GM18909 (cell line): ENCODE data around the gene ANO6.

Source experiments
- ATAC-seq: cut with Tn5 transposase; IDR thresholded peaks from one replicate; pipeline ENCODE4 v1.9.1; 2021; ENCODE audit warnings: mild to moderate bottlenecking; ENCODE audit not compliant: unreplicated experiment, poor library complexity

Gene ANO6

DNA sequence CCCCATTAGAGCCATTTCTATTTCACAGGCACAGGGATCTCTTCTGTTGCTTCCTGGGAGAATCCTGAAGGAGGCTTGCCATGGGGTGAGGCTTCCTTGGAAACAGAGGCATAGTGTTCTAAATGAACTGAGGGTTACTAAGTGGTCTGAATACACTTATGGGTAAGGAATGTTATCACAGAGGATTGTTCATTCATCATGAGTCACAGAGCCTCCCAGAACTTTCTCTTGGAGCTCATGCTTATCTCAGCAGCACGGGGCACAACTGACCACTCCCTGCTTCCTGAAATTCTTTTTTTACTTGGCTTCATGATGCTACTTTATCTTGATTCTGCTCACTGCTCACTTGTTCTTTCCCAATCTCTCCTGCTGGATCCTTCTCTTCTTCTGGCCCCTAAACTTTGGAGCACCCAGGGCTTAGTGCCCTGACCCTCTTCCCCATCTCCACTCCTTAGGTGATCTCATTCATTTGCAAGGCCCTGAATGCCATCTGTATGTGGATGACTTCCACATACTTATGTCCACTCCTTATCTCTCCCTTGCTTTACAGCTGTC lies 57.9 kb downstream of the ANO6 start:
- ATAC-seq: no peak

DNA sequence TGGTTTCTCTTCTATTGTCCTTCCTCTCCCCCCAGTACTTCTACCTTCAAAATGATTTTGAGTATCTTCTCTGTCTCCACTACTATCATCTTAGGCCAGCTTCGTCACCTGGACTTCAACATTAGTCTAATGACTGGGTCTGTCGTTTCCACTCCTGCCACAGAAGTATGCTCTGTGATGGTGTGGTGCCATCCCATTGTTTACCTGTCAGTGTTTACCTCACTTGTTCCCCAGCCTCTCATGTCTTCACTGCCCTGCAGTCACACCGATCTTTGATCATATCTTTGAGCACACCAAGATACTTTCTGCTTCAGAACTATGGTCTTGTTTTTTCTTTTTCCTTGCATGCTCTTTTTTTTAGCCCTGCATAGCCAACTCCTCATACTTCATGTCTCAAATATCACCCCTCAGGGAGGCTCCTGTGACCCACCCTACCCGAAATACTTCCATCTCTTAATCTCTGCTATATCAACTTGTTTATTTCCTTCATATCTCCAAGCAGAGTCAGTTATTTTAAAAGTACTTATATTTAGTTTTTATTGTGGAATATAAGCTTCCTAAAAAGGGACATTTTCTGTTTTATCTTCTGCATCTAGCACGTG lies 60.4 kb downstream of the ANO6 start:
- ATAC-seq: no peak

DNA sequence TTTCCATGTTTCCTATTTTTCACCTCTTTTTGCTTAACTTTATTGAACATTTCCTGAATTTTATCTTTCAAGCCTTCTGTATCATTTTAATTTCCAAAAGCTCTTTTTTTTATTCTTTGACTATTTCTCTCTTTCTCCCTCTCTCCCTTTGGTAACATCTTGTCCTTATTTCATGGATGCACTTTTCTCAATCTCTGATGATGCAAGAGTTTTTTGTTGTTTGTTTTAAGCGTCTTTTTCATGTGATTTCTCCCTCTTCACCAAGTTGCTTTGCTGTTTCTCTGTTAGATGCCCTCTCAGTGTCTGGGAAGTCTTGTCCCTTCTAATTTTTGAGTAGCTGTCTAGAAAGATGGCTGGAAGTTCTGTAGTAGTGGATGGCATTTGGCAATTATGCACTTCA lies 62.6 kb downstream of the ANO6 start:
- ATAC-seq: no peak

DNA sequence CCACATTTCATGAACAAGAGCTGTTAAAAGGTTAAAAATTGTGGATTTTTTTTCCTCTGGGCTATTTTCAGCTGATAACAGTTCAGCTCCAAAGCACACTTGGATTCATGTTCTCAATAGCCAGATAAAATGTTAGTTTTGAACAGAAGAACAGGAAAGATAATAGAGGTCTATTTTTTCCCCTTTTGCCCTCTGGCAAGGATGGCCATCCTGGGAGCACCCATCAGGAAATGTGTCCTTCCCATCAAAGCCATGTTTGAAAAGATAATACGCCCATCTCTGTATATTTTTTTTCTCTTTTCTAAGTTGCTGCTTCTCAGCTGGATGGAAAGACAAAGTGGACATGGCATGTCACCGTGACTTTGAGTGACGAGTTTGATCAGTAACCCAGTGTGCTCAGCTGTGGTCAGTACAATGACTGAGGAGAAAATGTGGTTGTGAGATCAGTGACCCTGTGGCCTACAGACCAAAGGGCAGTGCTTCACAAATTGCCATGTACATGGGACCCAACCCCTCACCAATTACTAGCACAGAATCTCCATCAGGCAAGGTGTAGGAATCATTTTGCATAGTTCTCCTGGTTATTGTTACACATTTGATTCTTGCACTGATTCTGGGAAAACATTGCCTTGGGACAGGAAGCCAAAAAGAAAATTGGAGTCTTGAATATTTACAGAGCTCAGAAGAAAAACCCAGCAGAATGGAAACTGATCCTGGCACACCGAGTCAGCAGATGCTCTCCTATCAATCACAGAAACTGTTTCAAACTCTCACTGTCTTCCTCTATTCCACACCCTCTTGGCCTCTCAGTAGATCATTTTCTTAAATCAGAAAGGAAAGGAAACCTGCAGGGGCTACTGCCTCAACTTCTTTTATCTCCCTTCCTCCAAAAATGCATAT lies 64.3 kb downstream of the ANO6 start:
- ATAC-seq: no peak

DNA sequence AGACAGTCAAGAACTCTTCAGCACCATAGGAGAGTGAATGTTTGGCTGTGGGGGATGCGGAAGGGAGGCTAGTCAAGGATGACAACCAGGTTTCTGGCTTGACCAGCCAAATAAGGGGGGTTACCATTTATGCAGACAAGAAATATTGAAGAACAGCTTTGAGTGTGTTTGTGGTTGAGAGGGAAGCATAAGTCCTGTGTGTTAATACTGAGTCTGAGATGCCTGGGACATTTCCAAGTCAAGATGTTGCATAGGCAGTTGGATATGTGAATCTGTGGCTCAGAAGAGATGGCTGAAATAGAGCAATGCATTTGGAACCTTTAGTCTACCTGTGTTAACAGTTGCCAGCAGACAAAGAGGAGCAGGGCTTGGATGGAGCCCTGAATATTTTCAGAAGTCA lies 66.1 kb downstream of the ANO6 start:
- no peak for ATAC-seq

GRCh38 chr12:45282411-45282810 lies 66.5 kb downstream of the ANO6 start:
- ATAC-seq: no peak

- no peak for ATAC-seq
Observed at GRCh38 chr12:45284096-45284901, 68.4 kb downstream of the ANO6 start.

DNA sequence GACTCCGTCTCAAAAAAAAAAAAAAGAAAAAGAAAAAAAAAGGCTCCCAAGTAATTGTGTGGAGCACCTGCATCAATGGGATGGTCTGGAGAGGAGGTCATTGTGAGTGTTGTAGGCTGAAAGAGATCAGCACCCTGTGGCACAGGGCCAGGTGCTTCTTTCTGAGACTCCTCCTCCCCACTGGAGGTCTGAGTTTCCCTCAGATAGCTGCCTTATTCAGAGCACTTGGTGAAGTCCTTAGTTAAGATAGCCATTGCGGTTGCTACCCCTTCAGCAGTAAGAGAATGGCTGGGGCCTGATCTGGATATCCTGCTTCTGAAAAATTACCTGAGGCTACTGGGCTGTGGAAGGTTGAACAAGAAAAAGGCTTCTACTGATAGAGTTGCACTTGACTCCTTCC lies 69.8 kb downstream of the ANO6 start:
- no peak for ATAC-seq

DNA sequence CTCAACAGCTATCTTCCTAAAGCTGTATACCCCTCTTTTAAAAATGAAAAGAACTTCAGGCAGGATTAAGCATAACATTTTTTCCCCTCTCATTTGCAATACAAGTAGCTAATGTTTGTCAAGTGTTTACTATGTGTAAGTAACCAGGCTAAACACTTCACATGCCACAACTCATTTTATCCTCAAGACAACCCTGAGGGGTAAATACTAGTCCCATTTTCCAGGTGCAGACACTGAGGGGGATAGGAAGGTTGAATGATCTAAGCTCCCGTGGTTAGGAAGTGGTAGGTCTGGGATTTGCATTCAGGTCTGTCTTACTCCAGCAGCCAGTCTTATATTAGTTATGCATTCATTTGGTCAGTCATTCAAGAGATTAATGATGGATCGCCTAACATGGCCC lies 70.7 kb downstream of the ANO6 start:
- ATAC-seq: no peak

- ATAC-seq: no peak
Observed at GRCh38 chr12:45289245-45290215, 73.6 kb downstream of the ANO6 start.

GRCh38 chr12:45290216-45290605 lies 74.3 kb downstream of the ANO6 start:
- no peak for ATAC-seq

DNA sequence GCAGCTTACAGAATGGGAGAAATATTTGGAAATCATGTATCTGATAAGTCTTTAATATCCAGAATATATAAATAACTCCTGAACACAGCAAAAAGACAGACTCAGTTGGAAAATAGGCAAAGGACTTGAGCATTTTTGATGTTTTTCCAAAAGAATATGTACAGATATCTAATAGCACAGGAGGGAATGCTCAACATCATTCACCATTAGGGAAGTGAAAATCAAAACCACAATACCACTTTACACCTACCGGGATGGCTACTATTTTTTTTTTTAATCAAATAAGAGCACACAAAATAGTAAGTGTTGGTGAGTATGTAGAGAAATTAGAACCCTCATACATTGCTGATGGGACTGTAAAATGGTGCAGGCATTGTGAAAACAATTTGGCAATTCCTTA lies 75.6 kb downstream of the ANO6 start:
- ATAC-seq: no peak

GRCh38 chr12:45292486-45293195 lies 76.7 kb downstream of the ANO6 start:
- ATAC-seq: no peak

DNA sequence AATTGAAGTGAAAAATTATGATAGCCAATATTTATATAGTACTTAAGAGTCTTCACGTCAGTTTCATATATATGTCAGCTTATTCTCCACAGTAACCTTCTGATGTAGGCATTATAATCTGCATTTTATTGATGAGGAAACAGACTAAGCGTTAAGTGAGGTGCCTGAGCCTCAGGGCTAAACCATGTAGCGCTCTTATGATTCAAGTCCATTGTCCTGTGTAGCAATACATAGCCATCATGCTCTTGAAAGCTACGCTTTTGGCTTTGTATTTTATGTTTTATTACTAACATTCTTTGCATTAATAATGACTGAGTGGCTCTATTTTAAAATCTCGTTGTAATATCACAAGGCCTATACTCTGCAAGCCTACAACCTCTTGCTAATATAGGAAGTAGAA lies 79.0 kb downstream of the ANO6 start:
- no peak for ATAC-seq

- no peak for ATAC-seq
Observed at GRCh38 chr12:45296046-45296586, 80.2 kb downstream of the ANO6 start.

DNA sequence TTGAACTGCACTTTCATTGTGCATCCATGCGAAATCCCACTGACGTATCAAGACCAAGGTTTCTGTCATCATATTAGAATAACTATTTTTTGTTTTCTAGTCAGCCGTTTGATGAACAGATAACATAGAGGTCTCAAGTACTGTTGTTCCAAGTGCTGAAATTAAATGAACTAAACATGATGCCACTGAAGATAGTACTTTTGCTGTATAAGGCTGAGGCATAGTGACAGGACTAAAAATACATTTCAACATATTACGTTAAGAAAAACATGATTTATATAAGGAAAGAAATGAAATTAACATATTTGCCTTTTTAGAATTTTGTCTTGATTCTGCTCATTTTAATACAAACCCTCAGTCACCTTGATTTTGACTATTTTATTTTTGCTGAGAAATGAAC lies 82.2 kb downstream of the ANO6 start:
- ATAC-seq: no peak

GRCh38 chr12:45298721-45299692 lies 83.1 kb downstream of the ANO6 start:
- ATAC-seq: no peak
